IPS DF 6.9 (cell line): Measurements from ENCODE around the gene COL18A1.

Experiments used
- DNase-seq: peaks from one replicate; pipeline ENCODE4 v3.0.0-alpha.2; 2013; ENCODE audit warnings: low read depth, low spot score
- H3K27ac ChIP-seq: one replicate; pipeline ENCODE4 v1.5.1; 2013; ENCODE audit warnings: low read length, control low read depth
- H3K27me3 ChIP-seq: 2 replicates; pipeline ENCODE4 v1.6.1; 2013; ENCODE audit warnings: mild to moderate bottlenecking, low read length; ENCODE audit not compliant: control insufficient read depth, insufficient read depth
- H3K36me3 ChIP-seq: 2 replicates; pipeline ENCODE4 v1.6.1; 2013; ENCODE audit warnings: low read length; ENCODE audit not compliant: control insufficient read depth, insufficient read depth
- H3K4me1 ChIP-seq: 2 replicates; pipeline ENCODE4 v1.6.1; 2013; ENCODE audit warnings: low read length; ENCODE audit not compliant: control insufficient read depth, insufficient read depth
- H3K4me3 ChIP-seq: 2 replicates; pipeline ENCODE4 v1.5.1; 2013; ENCODE audit warnings: mild to moderate bottlenecking, low read length
- H3K9me3 ChIP-seq: 2 replicates; pipeline ENCODE4 v1.6.1; 2013; ENCODE audit warnings: low read length, inconsistent platforms; ENCODE audit not compliant: control insufficient read depth, insufficient read depth
- WGBS: extraction: QIAGEN DNeasy Blood & Tissue Kit; methylation state at CpG from one replicate; pipeline ENCODE4 v1.1.7; 2013; ENCODE audit warnings: mixed read lengths, missing lambda C conversion rate; ENCODE audit not compliant: insufficient read length, insufficient coverage; 5-methylcytosine and 5-hydroxymethylcytosine counted together

The COL18A1 gene

DNA sequence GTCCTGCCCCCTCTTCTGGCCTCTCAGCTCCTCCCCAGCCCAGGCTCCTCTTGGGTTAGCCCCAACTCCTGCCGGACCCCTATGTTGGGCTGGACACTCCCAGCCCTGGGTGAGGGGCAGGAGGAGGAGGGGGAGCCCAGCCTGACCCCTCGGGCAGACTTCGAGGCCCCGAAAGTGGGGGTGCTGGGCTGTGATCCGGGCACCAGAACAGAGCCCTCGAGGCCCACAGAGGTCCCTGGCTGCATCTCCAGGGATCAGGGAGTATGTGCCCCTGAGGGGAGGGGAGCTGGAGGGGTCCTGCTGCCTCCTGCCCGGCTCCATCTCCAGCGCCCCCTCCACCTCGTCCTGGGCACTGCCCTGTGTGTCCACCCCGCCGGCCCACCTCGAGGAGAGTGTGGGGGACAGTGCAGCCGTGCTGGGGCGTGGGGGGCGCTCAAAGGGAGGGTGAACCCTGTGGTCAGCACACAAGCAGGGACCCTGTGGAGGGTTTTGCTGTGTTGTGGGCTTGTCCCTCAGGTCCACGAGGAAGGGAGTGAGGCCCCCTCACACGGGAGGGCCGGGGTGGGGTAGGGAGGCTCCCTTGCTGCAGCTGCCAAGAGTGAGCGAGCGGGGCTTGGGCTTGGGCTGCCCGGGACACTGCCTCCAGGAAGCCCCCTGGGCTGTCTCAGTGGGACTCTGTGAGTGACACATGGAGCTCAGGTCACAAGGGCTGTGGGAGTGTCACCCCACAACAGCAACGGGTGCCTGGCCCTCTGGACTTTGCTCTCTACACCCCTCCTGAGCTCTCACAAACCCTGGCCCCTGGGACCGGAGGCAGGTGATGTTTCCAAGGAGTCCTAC lies 54.4 kb downstream of the COL18A1 start:
- Histone ChIP-seq H3K27ac (no peak overlapping the region), H3K9me3 (no peaks in the 10 kb centered on the region), H3K27me3 (no peaks in the 10 kb centered on the region), H3K4me1 (no peaks in the 10 kb centered on the region; the same call in 1 of the 2 replicates), H3K36me3 (peaks cover 14% of the 10 kb centered on the region; the same call in 1 of the 2 replicates), H3K4me3 (no peak overlapping the region)
- no peak for DNase-seq
- WGBS: no CpG with 5 or more reads among the region's 23 CpGs

DNA sequence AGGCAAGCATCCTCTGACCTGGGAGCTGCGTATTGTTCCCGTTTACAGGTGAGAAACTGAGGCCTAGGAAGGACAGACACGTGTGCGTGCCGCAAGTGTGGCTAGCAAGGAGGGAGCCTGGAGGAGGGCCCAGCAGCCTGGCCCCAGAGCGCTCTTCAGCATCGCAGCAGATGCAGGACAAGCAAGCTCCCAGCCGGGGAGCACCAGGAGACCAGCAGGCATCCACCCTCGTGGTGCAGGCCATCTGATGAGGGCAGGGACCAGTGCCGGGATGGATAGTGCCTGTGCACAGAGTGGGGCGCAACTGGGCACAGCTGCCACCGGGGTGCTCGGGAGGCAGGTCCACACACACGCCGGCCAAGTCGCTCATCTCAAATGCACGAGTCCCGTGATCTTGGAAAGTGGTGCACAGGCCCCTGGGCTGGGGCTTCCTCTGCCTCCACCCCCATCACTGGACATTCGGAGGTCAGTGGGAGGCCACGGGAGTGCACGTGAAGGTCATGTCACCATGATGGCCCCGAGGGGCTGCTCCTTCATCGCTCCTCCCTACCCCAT lies 55.1 kb downstream of the COL18A1 start:
- H3K4me1 ChIP-seq: no peaks in the 10 kb centered on the region; the same call in 1 of the 2 replicates
- WGBS: no CpG with 5 or more reads among the region's 23 CpGs
- peaks cover 14% of the 10 kb centered on the region; the same call in 1 of the 2 replicates for H3K36me3 ChIP-seq
- H3K27me3 ChIP-seq: no peaks in the 10 kb centered on the region
- no peak for DNase-seq
- no peak overlapping the region for H3K4me3 ChIP-seq
- no peaks in the 10 kb centered on the region for H3K9me3 ChIP-seq
- H3K27ac ChIP-seq: no peak overlapping the region

DNA sequence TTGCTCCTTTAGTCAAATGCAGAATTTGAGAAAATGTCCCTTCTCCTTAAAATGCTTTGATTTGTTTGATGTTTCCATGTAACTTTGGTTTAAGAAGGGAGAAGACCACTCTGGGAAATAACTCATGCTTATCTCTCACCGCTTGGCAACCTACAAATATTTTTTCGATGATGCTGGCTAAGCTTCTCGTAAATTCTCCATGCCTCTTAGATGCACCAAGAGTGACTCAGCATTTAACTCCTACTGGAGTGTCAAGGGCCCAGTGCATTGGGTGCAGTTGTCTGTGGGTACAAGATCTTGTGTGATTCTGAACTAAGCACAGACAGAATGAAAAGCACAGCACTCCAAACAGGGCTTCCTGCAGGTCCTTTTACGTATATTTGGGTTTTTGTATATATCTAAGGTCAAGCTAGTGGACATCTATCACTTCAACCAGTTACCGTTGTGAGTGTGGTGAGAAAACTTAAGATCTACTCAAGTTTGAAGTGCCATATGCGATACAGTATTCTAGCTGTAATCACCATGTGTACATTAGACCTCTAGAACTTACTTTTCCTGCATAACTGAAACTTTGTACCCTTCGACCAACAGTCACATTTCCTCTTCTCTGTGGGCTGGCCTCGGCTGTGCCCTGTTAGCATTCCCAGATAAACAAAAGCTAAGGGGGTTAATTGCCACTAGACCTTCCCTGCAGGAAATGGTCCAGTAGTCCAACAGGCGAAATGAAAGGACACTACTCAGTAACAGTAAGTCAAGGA lies 55.8 kb downstream of the COL18A1 start:
- Histone ChIP-seq H3K36me3 (peaks cover 12% of the 10 kb centered on the region; the same call in 1 of the 2 replicates), H3K27me3 (no peaks in the 10 kb centered on the region), H3K27ac (no peak overlapping the region), H3K9me3 (no peaks in the 10 kb centered on the region), H3K4me1 (no peaks in the 10 kb centered on the region; the same call in 1 of the 2 replicates), H3K4me3 (no peak overlapping the region)
- DNase-seq: no peak
- no CpG with 5 or more reads among the region's 9 CpGs for WGBS

DNA sequence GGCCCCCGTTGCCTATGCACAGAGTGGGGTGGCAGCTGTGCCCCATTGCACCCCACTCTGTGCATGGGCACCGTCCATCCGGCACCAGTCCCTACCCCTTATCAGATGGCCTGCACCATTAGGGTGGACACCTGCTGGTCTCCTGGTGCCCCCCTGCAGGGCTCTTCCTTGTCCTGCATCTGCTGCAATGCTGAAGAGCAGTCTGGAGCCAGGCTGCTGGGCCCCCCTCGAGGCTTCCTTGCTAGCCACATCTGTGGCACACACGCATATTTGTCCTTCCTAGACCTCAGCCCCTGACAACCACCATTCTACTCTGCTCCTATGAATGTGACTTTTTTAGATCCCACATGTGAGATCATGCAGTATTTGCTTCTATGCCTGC lies 56.4 kb downstream of the COL18A1 start:
- no peak overlapping the region for H3K27ac ChIP-seq
- H3K27me3 ChIP-seq: no peaks in the 10 kb centered on the region
- H3K36me3 ChIP-seq: peaks cover 7% of the 10 kb centered on the region; the same call in 1 of the 2 replicates
- H3K9me3 ChIP-seq: no peaks in the 10 kb centered on the region
- WGBS: no CpG with 5 or more reads among the region's 5 CpGs
- no peaks in the 10 kb centered on the region; the same call in 1 of the 2 replicates for H3K4me1 ChIP-seq
- no peak overlapping the region for H3K4me3 ChIP-seq
- no peak for DNase-seq

DNA sequence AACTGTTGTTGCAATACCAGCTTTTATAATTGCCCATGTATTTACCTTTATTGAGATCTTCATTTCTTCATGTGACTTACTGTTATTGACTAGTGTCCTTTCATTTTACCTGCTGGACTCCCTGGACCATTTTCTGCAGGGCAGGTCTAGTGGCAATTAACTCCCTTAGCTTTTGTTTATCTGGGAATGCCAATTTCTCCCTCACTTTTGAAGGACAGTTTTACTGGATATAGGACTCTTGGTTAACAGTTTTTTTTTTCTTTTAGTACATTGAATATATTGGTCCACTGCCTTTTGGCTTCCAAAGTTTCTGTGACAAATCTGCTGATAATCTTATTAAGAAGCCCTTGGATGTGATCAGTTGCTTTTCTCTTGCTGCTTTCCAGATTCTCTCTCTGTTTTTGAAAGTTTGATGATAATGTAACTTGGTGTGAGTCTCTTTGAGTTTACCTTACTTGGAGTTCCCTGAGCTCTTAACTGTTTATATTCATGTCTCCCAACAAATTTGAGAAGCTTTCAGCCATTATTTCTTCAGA lies 56.9 kb downstream of the COL18A1 start:
- no peaks in the 10 kb centered on the region for H3K9me3 ChIP-seq
- DNase-seq: no peak
- peaks cover 6% of the 10 kb centered on the region; the same call in 1 of the 2 replicates for H3K36me3 ChIP-seq
- H3K4me3 ChIP-seq: no peak overlapping the region
- no peaks in the 10 kb centered on the region; the same call in 1 of the 2 replicates for H3K4me1 ChIP-seq
- H3K27me3 ChIP-seq: no peaks in the 10 kb centered on the region
- no peak overlapping the region for H3K27ac ChIP-seq

DNA sequence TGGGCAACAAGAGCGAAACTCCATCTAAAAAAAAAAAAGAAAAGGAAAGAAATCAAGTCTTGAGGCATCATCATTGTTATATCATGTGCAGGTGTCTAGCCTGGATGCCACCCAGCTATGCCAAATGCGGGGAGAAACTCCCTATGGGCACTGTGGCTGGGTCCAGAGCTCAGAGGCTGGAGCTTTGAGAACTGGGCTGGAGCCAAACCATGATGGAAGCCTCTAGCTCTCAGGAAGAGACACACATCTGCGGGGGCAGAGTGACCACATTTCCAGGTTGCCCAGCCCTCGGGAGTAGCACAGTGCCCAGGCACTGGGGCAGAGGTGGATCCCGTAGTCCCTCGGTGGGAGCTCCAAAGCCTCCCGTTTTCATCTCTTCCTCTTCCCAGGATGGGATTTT lies 58.9 kb downstream of the COL18A1 start:
- DNase-seq: no peak
- no peak overlapping the region for H3K4me3 ChIP-seq
- no peaks in the 10 kb centered on the region for H3K4me1 ChIP-seq
- H3K9me3 ChIP-seq: no peaks in the 10 kb centered on the region
- no CpG with 5 or more reads among the region's 7 CpGs for WGBS
- peaks cover 15% of the 10 kb centered on the region for H3K36me3 ChIP-seq
- H3K27ac ChIP-seq: no peak overlapping the region
- no peaks in the 10 kb centered on the region for H3K27me3 ChIP-seq

DNA sequence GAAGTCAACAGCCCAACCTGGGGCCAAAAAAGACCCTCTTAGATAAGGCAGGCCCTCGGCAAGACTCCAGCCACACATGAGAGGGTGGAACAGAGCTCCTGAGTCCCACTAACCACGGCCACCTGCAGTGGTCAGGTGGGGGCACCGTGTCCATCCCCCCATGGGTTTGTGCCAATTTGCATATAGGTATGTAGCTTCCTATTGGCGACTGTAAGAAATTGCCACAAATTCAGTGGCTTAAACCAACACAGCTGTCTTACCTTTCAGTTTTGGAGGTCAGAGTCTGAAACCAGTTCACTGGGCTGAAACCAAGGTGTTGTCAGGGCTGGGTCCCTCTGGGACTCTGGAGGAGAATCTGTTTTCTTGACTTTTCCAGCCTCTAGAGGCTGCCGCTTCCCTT lies 59.3 kb downstream of the COL18A1 start:
- no peak for DNase-seq
- Histone ChIP-seq H3K9me3 (no peaks in the 10 kb centered on the region), H3K4me1 (no peaks in the 10 kb centered on the region), H3K27ac (no peak overlapping the region), H3K4me3 (no peak overlapping the region), H3K27me3 (no peaks in the 10 kb centered on the region), H3K36me3 (peaks cover 15% of the 10 kb centered on the region)
- no CpG with 5 or more reads among the region's 5 CpGs for WGBS

DNA sequence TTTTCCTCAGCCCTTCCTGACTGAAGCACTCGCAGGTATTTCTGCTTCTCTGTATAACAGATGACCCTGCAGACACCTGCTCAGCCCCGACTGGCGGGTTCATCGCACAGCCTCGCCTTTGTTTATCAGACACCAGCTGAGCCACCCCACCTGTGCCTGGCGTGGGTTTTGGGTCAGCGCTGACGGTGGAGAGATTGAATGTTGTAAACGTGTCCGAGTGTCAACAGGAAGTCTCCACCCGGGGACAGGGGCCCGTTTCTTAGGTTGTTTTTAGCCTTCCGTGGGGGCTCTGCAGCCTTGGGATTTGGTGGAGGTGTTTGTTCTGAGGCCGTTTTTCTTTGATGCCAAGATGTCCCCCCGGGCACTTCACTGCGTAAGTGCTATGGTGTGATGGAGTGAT lies 60.1 kb downstream of the COL18A1 start:
- WGBS: no CpG with 5 or more reads among the region's 16 CpGs
- Histone ChIP-seq H3K4me3 (no peak overlapping the region), H3K27ac (no peak overlapping the region), H3K36me3 (peaks cover 10% of the 10 kb centered on the region), H3K27me3 (no peaks in the 10 kb centered on the region), H3K9me3 (no peaks in the 10 kb centered on the region), H3K4me1 (no peaks in the 10 kb centered on the region)
- no peak for DNase-seq

DNA sequence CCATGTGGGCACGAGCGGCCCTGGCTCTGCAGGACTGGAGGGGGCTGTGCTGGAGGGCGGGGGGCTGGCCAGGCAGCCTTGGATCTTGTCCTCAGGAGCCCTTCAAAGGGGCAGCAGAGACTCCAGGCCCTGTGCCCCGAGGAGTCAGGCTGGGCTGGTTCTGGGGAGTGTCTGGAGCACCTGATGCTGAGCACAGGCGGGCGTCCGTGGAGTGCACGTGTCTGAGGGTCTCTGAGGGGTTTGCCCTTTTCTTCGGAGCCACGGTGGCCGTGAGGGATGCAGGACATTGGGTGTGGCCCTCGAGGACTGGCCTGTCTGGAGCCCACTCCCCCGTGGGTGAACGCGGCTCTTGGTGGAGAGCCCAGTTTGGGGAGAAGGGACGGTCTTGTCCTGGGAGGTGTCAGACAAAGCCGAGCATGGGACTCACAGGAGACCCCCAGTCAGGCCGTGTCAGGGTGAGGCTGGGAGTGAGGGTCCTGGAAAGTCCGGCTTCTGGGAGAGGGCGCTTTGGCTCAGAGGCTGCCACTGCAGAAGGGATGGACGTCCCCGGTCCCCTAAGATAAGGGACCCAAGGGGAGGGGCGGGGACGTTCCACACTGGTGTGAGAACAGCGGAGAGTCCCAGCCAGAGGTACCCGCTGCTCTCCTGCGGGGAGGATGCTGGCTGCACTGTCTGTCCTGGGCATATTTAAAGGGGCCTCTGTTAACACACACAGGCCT lies 60.8 kb downstream of the COL18A1 start:
- peaks cover 9% of the 10 kb centered on the region for H3K36me3 ChIP-seq
- H3K27me3 ChIP-seq: no peaks in the 10 kb centered on the region
- H3K9me3 ChIP-seq: no peaks in the 10 kb centered on the region
- DNase-seq: no peak
- H3K27ac ChIP-seq: no peak overlapping the region
- no peaks in the 10 kb centered on the region for H3K4me1 ChIP-seq
- WGBS: no CpG with 5 or more reads among the region's 27 CpGs
- H3K4me3 ChIP-seq: no peak overlapping the region
